ENCODE results near the gene HNRNPH3. TPM values are rescaled to one million over a fixed set of nuclear protein-coding genes. Genes with fewer than 3 reads are reported as not detected.

HNRNPH3 gene
- total RNA-seq, 2 experiments from 2014 or later = 126 to 157 TPM

Other genes starting within 250 kb of the HNRNPH3 start
- gene MYPN, start 222.6 kb upstream of the HNRNPH3 start, total RNA-seq = not detected
- not detected for gene ATOH7, start 100.0 kb upstream of the HNRNPH3 start, total RNA-seq
- 1 to 10 TPM; 1.1 to 1.2 TPM for gene PBLD, start 864 bp downstream of the HNRNPH3 start, total RNA-seq
- gene RUFY2, start 75.2 kb downstream of the HNRNPH3 start, total RNA-seq = 1 to 10 TPM; 9.1 to 9.5 TPM
- gene DNA2, start 139.9 kb downstream of the HNRNPH3 start, total RNA-seq = 10 to 100 TPM; 27.3 to 28.9 TPM
- gene SLC25A16, start 195.5 kb downstream of the HNRNPH3 start, total RNA-seq = 10 to 100 TPM in 1 of 2 experiments, 1 to 10 TPM in 1; 9.0 to 11.8 TPM
- gene TET1, start 228.3 kb downstream of the HNRNPH3 start, total RNA-seq = 1 to 10 TPM in 1 of 2 experiments, under 1 TPM in 1; 0.71 to 1.3 TPM